HS-5 (cell line): Measurements from ENCODE around the gene DAPK1.

Experiments
- DNase-seq: peaks from one replicate; pipeline ENCODE4 v3.0.0-alpha.2; 2012; ENCODE audit warnings: low read depth

The DAPK1 gene

GRCh38 chr9:87668722-87669121 lies 171.1 kb downstream of the DAPK1 start:
- DNase-seq: no peak

GRCh38 chr9:87670572-87671264 lies 173.1 kb downstream of the DAPK1 start:
- DNase-seq: no peak

GRCh38 chr9:87671478-87671877 lies 173.8 kb downstream of the DAPK1 start:
- no peak for DNase-seq

- DNase-seq: no peak
These were observed 174.3 kb downstream of the DAPK1 start for GRCh38 chr9:87671925-87672324.

GRCh38 chr9:87672586-87672985 lies 174.9 kb downstream of the DAPK1 start:
- no peak for DNase-seq

GRCh38 chr9:87673446-87674120 lies 175.9 kb downstream of the DAPK1 start:
- DNase-seq: no peak

GRCh38 chr9:87674565-87675299 lies 177.1 kb downstream of the DAPK1 start:
- no peak for DNase-seq

DNA sequence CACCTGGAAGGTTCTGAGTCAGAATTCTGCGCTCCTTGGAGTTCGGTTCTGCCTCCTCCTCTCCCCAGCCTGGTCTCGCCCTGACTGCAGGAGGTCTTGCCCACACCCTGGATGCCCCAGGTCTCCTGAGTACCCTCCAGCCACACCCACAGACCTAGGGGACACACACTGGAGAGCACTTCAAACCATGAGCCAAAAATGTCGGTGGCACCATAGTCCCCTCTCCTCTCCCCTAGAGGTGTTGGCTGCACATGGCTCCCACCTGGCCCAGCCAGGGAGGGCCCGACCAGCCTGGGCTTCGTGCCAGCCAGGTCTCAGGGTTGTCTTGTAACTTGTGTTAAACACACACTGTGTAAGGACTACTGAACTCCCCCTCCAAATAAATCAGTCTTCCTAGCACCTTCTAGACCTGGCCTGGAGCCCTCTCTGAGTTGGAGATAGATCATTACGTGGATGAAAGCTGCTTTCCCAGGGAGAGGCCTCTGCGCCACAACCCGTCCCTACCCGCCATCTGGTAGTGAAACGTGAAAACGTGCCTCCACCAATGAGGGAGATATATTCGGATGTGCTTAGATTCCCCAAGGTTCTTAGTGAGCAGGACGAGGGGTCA lies 178.3 kb downstream of the DAPK1 start:
- no peak for DNase-seq

GRCh38 chr9:87676976-87677775 lies 179.5 kb downstream of the DAPK1 start:
- DNase-seq: no peak

- DNase-seq: no peak
These were observed 180.3 kb downstream of the DAPK1 start for GRCh38 chr9:87677776-87678587.

DNA sequence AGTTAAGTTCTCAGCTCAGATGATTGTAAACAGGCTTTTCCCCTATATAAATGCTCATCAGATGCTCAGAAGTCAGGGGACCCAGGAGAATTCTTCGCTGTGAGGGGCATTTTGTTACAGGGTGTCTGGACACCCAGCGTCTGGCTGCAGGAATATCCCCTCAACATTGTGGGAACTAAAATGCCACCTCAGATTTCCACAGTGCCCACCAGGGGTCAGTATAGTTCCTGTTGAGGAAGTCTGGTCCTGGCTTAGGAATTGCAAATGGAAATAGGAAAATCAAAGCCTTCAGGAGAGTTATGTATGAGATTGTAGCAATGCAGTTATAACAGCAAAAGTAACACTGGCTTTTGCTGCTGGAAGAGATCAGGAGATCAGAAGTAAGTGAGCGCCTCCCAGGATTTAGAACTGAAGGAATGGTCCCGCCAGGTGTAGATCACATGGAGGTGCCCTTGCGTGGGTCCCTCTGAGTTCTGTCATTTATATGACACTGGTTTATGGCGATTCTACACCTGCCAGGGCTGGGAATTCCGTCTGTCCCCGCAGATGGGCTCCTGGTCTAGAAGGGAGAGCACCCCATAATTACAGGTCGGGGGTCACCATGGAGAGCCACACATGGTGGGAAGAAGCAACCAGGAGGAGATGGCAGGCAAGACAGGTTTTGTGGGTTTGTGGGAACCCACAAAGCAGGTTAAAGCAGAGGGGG lies 181.1 kb downstream of the DAPK1 start:
- peak; percentile 42 for DNase-seq

- DNase-seq: no peak
These were observed 183.8 kb downstream of the DAPK1 start for GRCh38 chr9:87681271-87682061.

DNA sequence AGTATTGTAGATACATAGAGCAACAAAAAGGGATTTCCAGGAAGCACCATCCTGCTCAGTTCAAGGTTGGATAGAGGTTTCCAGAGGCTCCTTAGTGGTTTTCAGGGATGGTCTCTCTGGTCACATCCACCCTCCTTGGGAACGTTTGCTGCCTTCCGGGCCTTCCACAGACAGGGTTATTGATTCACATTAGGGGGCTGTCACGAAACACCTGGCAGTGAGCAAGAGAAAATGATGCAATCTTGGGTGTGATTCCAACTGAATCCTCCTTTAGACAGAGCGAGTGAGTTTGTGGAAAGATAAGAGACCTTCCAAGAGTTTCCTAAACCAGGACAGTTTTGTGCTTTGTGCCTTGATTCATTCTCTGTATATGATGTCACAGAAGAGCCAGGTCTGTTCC lies 184.4 kb downstream of the DAPK1 start:
- no peak for DNase-seq

DNA sequence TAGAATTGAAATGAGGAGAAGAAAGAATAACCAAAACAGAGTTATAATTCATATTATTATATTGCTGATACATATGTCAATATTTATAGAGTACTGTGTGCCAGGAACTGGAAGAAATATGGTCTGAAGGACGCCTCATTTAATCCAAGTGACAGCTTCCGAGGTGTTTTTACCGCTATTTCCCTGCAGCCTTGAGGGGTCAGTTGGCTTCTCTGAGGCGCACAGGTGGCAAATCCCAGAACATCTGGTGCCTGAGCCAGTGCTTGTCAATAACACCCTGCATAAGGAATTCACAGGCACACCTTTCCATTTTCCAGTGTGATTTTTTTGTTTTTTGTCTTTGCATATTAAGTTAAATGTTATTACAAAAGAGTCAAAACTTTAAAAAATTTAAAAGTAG lies 185.0 kb downstream of the DAPK1 start:
- no peak for DNase-seq

GRCh38 chr9:87683751-87684626 lies 186.3 kb downstream of the DAPK1 start:
- no peak for DNase-seq

GRCh38 chr9:87684627-87685219 lies 187.1 kb downstream of the DAPK1 start:
- DNase-seq: no peak

GRCh38 chr9:87685441-87685840 lies 187.8 kb downstream of the DAPK1 start:
- DNase-seq: no peak

DNA sequence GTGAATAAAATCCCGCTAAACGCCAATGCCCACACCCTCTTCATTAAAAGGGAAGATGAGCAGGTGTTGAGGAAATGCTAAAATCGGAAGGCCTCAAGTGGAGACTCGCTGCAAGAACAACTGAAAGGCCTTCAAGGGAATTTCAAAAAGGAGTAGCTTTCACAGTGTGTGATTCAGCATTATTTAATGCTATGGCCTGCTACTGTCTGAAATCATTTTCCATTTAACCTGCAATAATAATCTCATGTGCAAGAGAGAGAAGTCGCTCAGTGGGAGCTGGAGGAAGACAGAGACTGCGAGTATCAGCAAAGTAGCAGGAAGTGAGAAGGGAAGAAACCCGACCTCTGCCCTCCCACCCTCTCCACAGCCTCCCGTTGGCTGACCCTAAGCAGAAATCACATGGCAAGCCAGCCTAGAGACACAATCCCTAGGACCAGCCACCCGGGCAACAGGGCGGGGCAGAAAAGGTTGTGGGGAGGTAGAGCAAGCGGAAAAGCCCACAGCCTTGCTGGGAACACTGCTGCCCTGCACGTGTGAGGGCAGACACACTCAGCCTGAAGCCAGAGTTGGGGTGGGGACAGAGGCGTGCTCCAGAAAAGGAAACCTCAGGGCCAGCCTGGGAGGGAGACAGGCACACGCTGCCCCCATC lies 188.3 kb downstream of the DAPK1 start:
- no peak for DNase-seq
